Neural progenitor cell (in vitro differentiated cells): Measurements from ENCODE around the gene C2orf76. TPM values are rescaled to one million over a fixed set of nuclear protein-coding genes. Genes with fewer than 3 reads are reported as not detected.

ENCODE experiments used
- DNase-seq: peaks from one replicate; pipeline ENCODE4 v3.0.0-alpha.2; 2016; ENCODE audit warnings: low spot score
- H2AFZ ChIP-seq: fragments of 200-600 bp; sonication (generic); replicated peaks from 2 replicates; pipeline ENCODE4 v1.6.1; 2016; ENCODE audit warnings: antibody characterized with exemption
- H3F3A ChIP-seq: fragments of 200-600 bp; sonication (generic); 2 replicates; pipeline ENCODE4 v1.6.1; 2016; ENCODE audit warnings: antibody characterized with exemption, low read depth
- H3K27ac ChIP-seq: fragments of 200-600 bp; sonication (generic); 2 replicates; pipeline ENCODE4 v1.5.1; 2016; ENCODE audit warnings: mild to moderate bottlenecking
- H3K27me3 ChIP-seq: fragments of 200-600 bp; sonication (generic); 2 replicates; pipeline ENCODE4 v1.6.1; 2016; ENCODE audit warnings: mild to moderate bottlenecking, moderate library complexity
- H3K36me3 ChIP-seq: fragments of 200-600 bp; sonication (generic); 2 replicates; pipeline ENCODE4 v1.5.1; 2016
- H3K4me1 ChIP-seq: fragments of 200-600 bp; sonication (generic); 2 replicates; pipeline ENCODE4 v1.6.1; 2016; ENCODE audit warnings: mixed run types
- H3K4me2 ChIP-seq: fragments of 200-600 bp; sonication (generic); 2 replicates; pipeline ENCODE4 v1.6.1; 2016
- H3K4me3 ChIP-seq: fragments of 200-600 bp; sonication (generic); 2 replicates; pipeline ENCODE4 v1.5.1; 2016
- H3K79me2 ChIP-seq: fragments of 200-600 bp; sonication (generic); 2 replicates; pipeline ENCODE4 v1.6.1; 2016; ENCODE audit warnings: low read depth
- H3K9ac ChIP-seq: fragments of 200-600 bp; sonication (generic); 2 replicates; pipeline ENCODE4 v1.6.1; 2016
- H3K9me3 ChIP-seq: fragments of 200-600 bp; sonication (generic); 2 replicates; pipeline ENCODE4 v1.5.1; 2016; ENCODE audit warnings: low read depth
- H4K20me1 ChIP-seq: fragments of 200-600 bp; sonication (generic); 2 replicates; pipeline ENCODE4 v1.6.1; 2016; ENCODE audit warnings: low read depth
- H3K27ac Mint-ChIP-seq: 3 replicates; pipeline ENCODE4 v1.8.0; 2021; ENCODE audit warnings: mixed read lengths
- H3K27me3 Mint-ChIP-seq: 2 replicates; pipeline ENCODE4 v1.8.0; 2022; ENCODE audit warnings: low read depth, mild to moderate bottlenecking, inconsistent platforms, moderate library complexity, mixed read lengths; ENCODE audit not compliant: insufficient read depth
- H3K36me3 Mint-ChIP-seq: 3 replicates; pipeline ENCODE4 v1.8.0; 2021; ENCODE audit warnings: mixed read lengths
- H3K4me1 Mint-ChIP-seq: 3 replicates; pipeline ENCODE4 v1.8.0; 2021; ENCODE audit warnings: mixed read lengths
- H3K4me3 Mint-ChIP-seq: 3 replicates; pipeline ENCODE4 v1.8.0; 2021; ENCODE audit warnings: mild to moderate bottlenecking, moderate library complexity, mixed read lengths
- H3K9me3 Mint-ChIP-seq: 3 replicates; pipeline ENCODE4 v1.8.0; 2020; ENCODE audit warnings: mixed read lengths
- CTCF ChIP-seq: fragments of 200-600 bp; sonication (generic); IDR thresholded peaks from 2 replicates; pipeline ENCODE4 v1.5.1; 2017; ENCODE audit warnings: antibody characterized with exemption, mild to moderate bottlenecking
- EZH2 ChIP-seq: fragments of 200-600 bp; sonication (generic); IDR thresholded peaks from 2 replicates; pipeline ENCODE4 v1.6.1; 2017; ENCODE audit warnings: antibody characterized with exemption, mild to moderate bottlenecking, moderate library complexity
- EZH2phosphoT487 ChIP-seq: fragments of 200-600 bp; sonication (generic); IDR thresholded peaks from 2 replicates; pipeline ENCODE4 v1.6.1; 2017; ENCODE audit warnings: antibody characterized with exemption
- total RNA-seq: library from RNA; depleted of rRNA; stranded (reverse); fragments of >200 nt; gene quantifications from 2 replicates; pipeline ENCODE4 v1.2.3, GENCODE V29; 2015; ENCODE audit warnings: low replicate concordance

C2orf76 gene
- total RNA-seq, 1 donor from 2014 or later = 16.8 TPM

- Histone ChIP-seq H3F3A (peaks cover 18% of the 10 kb centered on the region), H4K20me1 (peaks cover 18% of the 10 kb centered on the region), H3K36me3 (no peaks in the 10 kb centered on the region), H3K4me2 (no peak overlapping the region), H3K4me1 (peaks cover 12% of the 10 kb centered on the region), H3K9ac (no peak overlapping the region), H3K27me3 (no peaks in the 10 kb centered on the region), H3K27ac (no peak overlapping the region), H3K4me3 (no peak overlapping the region), H3K9me3 (no peaks in the 10 kb centered on the region), H3K79me2 (no peaks in the 10 kb centered on the region), H2AFZ (no peak overlapping the region)
- no peak for DNase-seq
- Mint-ChIP-seq H3K27ac (no peak overlapping the region), H3K27me3 (peaks cover 13% of the 10 kb centered on the region), H3K9me3 (no peaks in the 10 kb centered on the region), H3K36me3 (no peaks in the 10 kb centered on the region), H3K4me3 (peak overlapping the region; percentile 15), H3K4me1 (peaks cover 41% of the 10 kb centered on the region)
- TF ChIP-seq EZH2phosphoT487 (no peak), EZH2 (no peak), CTCF (no peak)
Observed at GRCh38 chr2:119260646-119261492, 105.8 kb downstream of the C2orf76 start.

- Mint-ChIP-seq H3K27ac (peak overlapping the region; percentile 81), H3K9me3 (no peaks in the 10 kb centered on the region), H3K36me3 (no peaks in the 10 kb centered on the region), H3K27me3 (peaks cover 9% of the 10 kb centered on the region), H3K4me3 (peak overlapping the region; percentile 11), H3K4me1 (peaks cover 49% of the 10 kb centered on the region)
- no peaks in the 10 kb centered on the region for H3K27me3 ChIP-seq
- H3K4me2 ChIP-seq = peak overlapping the region; percentile 38
- no peak overlapping the region for H2AFZ ChIP-seq
- H3F3A ChIP-seq = peaks cover 22% of the 10 kb centered on the region
- no peak overlapping the region for H3K9ac ChIP-seq
- H3K4me3 ChIP-seq = no peak overlapping the region
- H3K27ac ChIP-seq = no peak overlapping the region
- H4K20me1 ChIP-seq = peaks cover 14% of the 10 kb centered on the region
- no peaks in the 10 kb centered on the region for H3K9me3 ChIP-seq
- H3K79me2 ChIP-seq = no peaks in the 10 kb centered on the region
- no peaks in the 10 kb centered on the region for H3K36me3 ChIP-seq
- peak; percentile 56 for DNase-seq
- TF ChIP-seq EZH2 (no peak), CTCF (no peak), EZH2phosphoT487 (no peak)
- peaks cover 13% of the 10 kb centered on the region for H3K4me1 ChIP-seq
Observed at GRCh38 chr2:119259296-119259860, 107.3 kb downstream of the C2orf76 start.

- no peaks in the 10 kb centered on the region for H3K9me3 ChIP-seq
- H3K36me3 Mint-ChIP-seq = no peaks in the 10 kb centered on the region
- DNase-seq = no peak
- H3K4me3 ChIP-seq = no peak overlapping the region
- peaks cover 13% of the 10 kb centered on the region for H3K4me1 ChIP-seq
- H3K27me3 ChIP-seq = no peaks in the 10 kb centered on the region
- H3K9me3 Mint-ChIP-seq = no peaks in the 10 kb centered on the region
- H3K27ac Mint-ChIP-seq = no peak overlapping the region
- no peak overlapping the region for H3K27ac ChIP-seq
- no peak overlapping the region for H3K9ac ChIP-seq
- no peak overlapping the region for H3K4me2 ChIP-seq
- H3K79me2 ChIP-seq = no peaks in the 10 kb centered on the region
- peaks cover 14% of the 10 kb centered on the region for H4K20me1 ChIP-seq
- peaks cover 13% of the 10 kb centered on the region for H3K27me3 Mint-ChIP-seq
- no peaks in the 10 kb centered on the region for H3K36me3 ChIP-seq
- H3K4me1 Mint-ChIP-seq = peaks cover 57% of the 10 kb centered on the region
- peaks cover 22% of the 10 kb centered on the region for H3F3A ChIP-seq
- no peak overlapping the region for H3K4me3 Mint-ChIP-seq
- H2AFZ ChIP-seq = no peak overlapping the region
- no peak for TF ChIP-seq EZH2
- no peak for TF ChIP-seq CTCF
- TF ChIP-seq EZH2phosphoT487 = no peak
Observed at GRCh38 chr2:119257198-119257597, 109.4 kb downstream of the C2orf76 start.
